ENCODE results near the gene CCDC28A.
"Not testable (repeated sequence)": the region's sequence is repeated elsewhere in the genome, so short reads cannot be mapped to it uniquely, and the experiment has no call there.

The CCDC28A gene

GRCh38 chr6:138773177-138774091 lies at the start of gene CCDC28A:
Gene CCDC28A, plus strand, starts transcription at chr6:138773769. Its CDS starts 2,352 bp downstream, at chr6:138776121.
- peak; percentile 92 for DNase-seq

GRCh38 chr6:138724015-138724414 lies 49.6 kb upstream of the CCDC28A start:
- DNase-seq = no peak

- DNase-seq = no peak
Measured at GRCh38 chr6:138726066-138726756, 47.4 kb upstream of the CCDC28A start.

- no peak for DNase-seq
Measured at GRCh38 chr6:138726757-138727097, 46.8 kb upstream of the CCDC28A start.

GRCh38 chr6:138727182-138727581 lies 46.4 kb upstream of the CCDC28A start:
- no peak for DNase-seq

- no peak for DNase-seq
Measured at GRCh38 chr6:138728662-138729061, 44.9 kb upstream of the CCDC28A start.

- not testable (repeated sequence) for DNase-seq
Measured at GRCh38 chr6:138730037-138730436, 43.5 kb upstream of the CCDC28A start.

- DNase-seq = no peak
Measured at GRCh38 chr6:138734585-138734984, 39.0 kb upstream of the CCDC28A start.

- no peak for DNase-seq
Measured at GRCh38 chr6:138736640-138737039, 36.9 kb upstream of the CCDC28A start.

GRCh38 chr6:138752017-138752416 lies 21.6 kb upstream of the CCDC28A start:
- no peak for DNase-seq

- DNase-seq = no peak
Measured at GRCh38 chr6:138757136-138757535, 16.4 kb upstream of the CCDC28A start.

GRCh38 chr6:138765896-138766655 lies 7.5 kb upstream of the CCDC28A start:
- no peak for DNase-seq

- no peak for DNase-seq
Measured at GRCh38 chr6:138769102-138769676, 4.4 kb upstream of the CCDC28A start.

GRCh38 chr6:138772596-138773176 lies 883 bp upstream of the CCDC28A start:
- no peak for DNase-seq

- DNase-seq = no peak
Measured at GRCh38 chr6:138774370-138774769, 801 bp downstream of the CCDC28A start.

- no peak for DNase-seq
Measured at GRCh38 chr6:138776659-138777058, 3.1 kb downstream of the CCDC28A start.

GRCh38 chr6:138778331-138778730 lies 4.8 kb downstream of the CCDC28A start:
- DNase-seq = no peak

- DNase-seq = no peak
Measured at GRCh38 chr6:138782243-138782642, 8.7 kb downstream of the CCDC28A start.

- DNase-seq = no peak
Measured at GRCh38 chr6:138785079-138785478, 11.5 kb downstream of the CCDC28A start.

- no peak for DNase-seq
Measured at GRCh38 chr6:138785980-138786379, 12.4 kb downstream of the CCDC28A start.

GRCh38 chr6:138787138-138787537 lies 13.6 kb downstream of the CCDC28A start:
- no peak for DNase-seq

- no peak for DNase-seq
Measured at GRCh38 chr6:138795809-138796603, 22.4 kb downstream of the CCDC28A start, which contains the start of gene ECT2L. Gene ECT2L, plus strand, starts transcription at chr6:138796087. Its CDS starts 17,188 bp downstream, at chr6:138813275.

All from T1000 (cell line).